Adrenal gland (tissue), 5 donors: ENCODE results near the gene SLC30A7.

Experiments used
- POLR2A ChIP-seq, 2 donors: fragments of 450-650 bp; IDR thresholded peaks; one replicate each; pipeline ENCODE4 v1.6.1; 2017; ENCODE audit warnings: antibody characterized with exemption in 2 of 2, mild to moderate bottlenecking in 2 of 2, moderate library complexity in 1 of 2
- TF ChIP-seq, protein P1 (sequence below), 6 experiments: fragments of 450-650 bp in 4 of 6; fragments of 200-600 bp in 2 of 6; sonication (generic) in 1 of 6; IDR thresholded peaks; 1 replicate in 5 of 6; 2 replicates in 1 of 6; pipeline versions ENCODE4 v1.5.1 to v1.8.0; 2016 to 2021; ENCODE audit warnings: antibody characterized with exemption in 6 of 6, mild to moderate bottlenecking in 2 of 6, moderate library complexity in 1 of 6
- donor health status: DM: no; HTN: no; CAD: no.

DNA sequence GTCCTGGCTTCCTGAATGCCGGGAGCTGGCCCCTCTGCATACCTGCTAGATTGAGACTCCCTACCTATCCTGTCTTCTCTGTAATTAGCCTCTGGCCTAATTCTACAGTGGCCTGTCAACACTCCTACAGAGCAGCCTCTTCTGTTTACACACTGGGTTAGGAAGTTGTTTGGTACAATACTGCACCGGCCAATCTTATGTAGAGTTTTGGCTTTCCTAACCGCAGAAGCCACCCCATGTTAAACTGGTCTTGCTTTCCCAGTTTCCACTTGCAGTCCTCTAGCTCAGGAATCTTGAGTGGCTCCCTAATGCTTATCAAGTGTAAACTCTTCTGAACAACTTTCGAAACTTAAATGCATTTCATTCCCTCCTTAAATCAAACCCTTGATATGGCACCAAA lies 86.9 kb downstream of the SLC30A7 start:
- TF ChIP-seq, protein P1, sequence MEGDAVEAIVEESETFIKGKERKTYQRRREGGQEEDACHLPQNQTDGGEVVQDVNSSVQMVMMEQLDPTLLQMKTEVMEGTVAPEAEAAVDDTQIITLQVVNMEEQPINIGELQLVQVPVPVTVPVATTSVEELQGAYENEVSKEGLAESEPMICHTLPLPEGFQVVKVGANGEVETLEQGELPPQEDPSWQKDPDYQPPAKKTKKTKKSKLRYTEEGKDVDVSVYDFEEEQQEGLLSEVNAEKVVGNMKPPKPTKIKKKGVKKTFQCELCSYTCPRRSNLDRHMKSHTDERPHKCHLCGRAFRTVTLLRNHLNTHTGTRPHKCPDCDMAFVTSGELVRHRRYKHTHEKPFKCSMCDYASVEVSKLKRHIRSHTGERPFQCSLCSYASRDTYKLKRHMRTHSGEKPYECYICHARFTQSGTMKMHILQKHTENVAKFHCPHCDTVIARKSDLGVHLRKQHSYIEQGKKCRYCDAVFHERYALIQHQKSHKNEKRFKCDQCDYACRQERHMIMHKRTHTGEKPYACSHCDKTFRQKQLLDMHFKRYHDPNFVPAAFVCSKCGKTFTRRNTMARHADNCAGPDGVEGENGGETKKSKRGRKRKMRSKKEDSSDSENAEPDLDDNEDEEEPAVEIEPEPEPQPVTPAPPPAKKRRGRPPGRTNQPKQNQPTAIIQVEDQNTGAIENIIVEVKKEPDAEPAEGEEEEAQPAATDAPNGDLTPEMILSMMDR (IDR thresholded peaks at IDR 0.05): no peak
- no peak for TF ChIP-seq POLR2A (IDR thresholded peaks at IDR 0.05)
